HepG2 (cell line): Measurements from ENCODE around the gene MAIP1. TPM values are rescaled to one million over a fixed set of nuclear protein-coding genes. Genes with fewer than 3 reads are reported as not detected.

ENCODE experiments used
- AHR ChIP-seq: IDR thresholded peaks from 2 replicates; pipeline ENCODE4 v1.6.1; 2018; ENCODE audit warnings: missing genetic modification reagents, missing compliant biosample characterization
- BRF2 ChIP-seq: sonication (generic); formaldehyde crosslinking; IDR thresholded peaks from 2 replicates; pipeline ENCODE4 v1.8.1; 2022; ENCODE audit warnings: mild to moderate bottlenecking, missing genetic modification reagents
- CENPBD1 ChIP-seq: sonication (generic); formaldehyde crosslinking; IDR thresholded peaks from 2 replicates; pipeline ENCODE4 v1.8.0; 2022; ENCODE audit warnings: missing genetic modification reagents, low read depth, mild to moderate bottlenecking, borderline replicate concordance
- DMAP1 ChIP-seq: IDR thresholded peaks from 2 replicates; pipeline ENCODE4 v1.6.1; 2016
- FOXM1 ChIP-seq: sonication (generic); formaldehyde crosslinking; IDR thresholded peaks from 2 replicates; pipeline ENCODE4 v1.5.0; 2020; ENCODE audit warnings: missing genetic modification reagents
- KLF9 ChIP-seq: IDR thresholded peaks from 2 replicates; pipeline ENCODE4 v1.6.1; 2016; ENCODE audit warnings: low read depth
- REST ChIP-seq, 2 experiments: IDR thresholded peaks; 2 replicates each; pipeline ENCODE4 v1.6.1; 2011 to 2012; ENCODE audit warnings: low read length in 2 of 2, borderline replicate concordance in 1 of 2, low read depth in 1 of 2, mild to moderate bottlenecking in 1 of 2, moderate library complexity in 1 of 2
- TRAFD1 ChIP-seq: sonication (generic); formaldehyde crosslinking; IDR thresholded peaks from 2 replicates; pipeline ENCODE4 v1.5.1; 2020; ENCODE audit warnings: missing genetic modification reagents, mild to moderate bottlenecking, borderline replicate concordance
- TRIM22 ChIP-seq: fragments of 450-650 bp; IDR thresholded peaks from 2 replicates; pipeline ENCODE4 v1.6.1; 2017
- ZBTB34 ChIP-seq: sonication (generic); formaldehyde crosslinking; IDR thresholded peaks from 2 replicates; pipeline ENCODE4 v1.8.0; 2022; ENCODE audit warnings: mild to moderate bottlenecking, missing genetic modification reagents
- ZNF552 ChIP-seq: sonication (generic); formaldehyde crosslinking; IDR thresholded peaks from 2 replicates; pipeline ENCODE4 v1.9.0; 2022; ENCODE audit warnings: missing genetic modification reagents, mild to moderate bottlenecking, borderline replicate concordance
- ZNF776 ChIP-seq: sonication (generic); formaldehyde crosslinking; IDR thresholded peaks from 2 replicates; pipeline ENCODE4 v1.4.0; 2020; ENCODE audit warnings: mild to moderate bottlenecking, missing genetic modification reagents
- polyA plus RNA-seq, 8 experiments: library from polyadenylated mRNA; depleted of rRNA in 3 of 8; stranded (reverse) in 7 of 8; unstranded in 1 of 8; fragments of >200 nt; fragmentation: Illumina TruSeq in 4 of 8; extraction: Trizol in 4 of 8; gene quantifications; 2 replicates each; pipeline versions ENCODE4 v1.2.1 to v1.2.3, GENCODE V29; 2011 to 2016; ENCODE audit warnings: low read depth in 4 of 8, missing spikeins in 1 of 8, mixed read lengths in 1 of 8; ENCODE audit not compliant: insufficient read depth in 1 of 8
- total RNA-seq, 5 experiments: library from RNA; depleted of rRNA; stranded (reverse); fragments of >200 nt; fragmentation: Illumina TruSeq; extraction: Trizol; gene quantifications; 2 replicates each; pipeline ENCODE4 v1.2.3, GENCODE V29; 2016; ENCODE audit warnings: low read depth in 1 of 5

Gene MAIP1
- total and polyA plus RNA-seq, 2 of the 13 experiments (the other 11 are each of a cell fraction or from before 2014, with no cell fraction given): 22.3 to 72.9 TPM

GRCh38 chr2:199911052-199911876 is 44.1 kb upstream of the MAIP1 start, which contains the start of gene C2orf69 (continued):
- TF ChIP-seq TRAFD1: no peak
- 0 out of 2 replicates have a peak, but pooled peaks have one; percentile 70 for TF ChIP-seq FOXM1 (CRISPR knock-in tag)
- TF ChIP-seq ZNF776: peak; percentile 98
- peak in 1 of 2 experiments; percentile 64; a peak in 1 of 4 replicates for TF ChIP-seq REST (IDR thresholded peaks at IDR 0.05; ENCODE audit: borderline replicate concordance in 1 of 2, low read depth in 1 of 2, low read length in 2 of 2)
- TF ChIP-seq ZBTB34 (CRISPR knock-in tag): peak; percentile 91
- no peak for TF ChIP-seq CENPBD1
- TF ChIP-seq AHR (CRISPR knock-in tag): no peak
- no peak for TF ChIP-seq TRIM22
- peak; percentile 98 for TF ChIP-seq BRF2
- peak; percentile 92; the same call in 1 of the 2 replicates for TF ChIP-seq DMAP1 (CRISPR knock-in tag)
- TF ChIP-seq KLF9 (CRISPR knock-in tag): no peak
- TF ChIP-seq ZNF552 (CRISPR knock-in tag): no peak; the same call in 1 of the 2 replicates
